ENCODE measurements around the gene ALAD.
"Not testable (repeated sequence)": the region's sequence is repeated elsewhere in the genome, so short reads cannot be mapped to it uniquely, and the experiment has no call there.

ALAD gene

GRCh38 chr9:113401027-113401792 lies at the start of gene ALAD:
ALAD (minus strand) TSS chr9:113401284; CDS start chr9:113393559, 7,725 bp downstream.
- peak; percentile 75 for DNase-seq (ENCODE audit: low read depth)

GRCh38 chr9:113449376-113449775 lies 48.3 kb upstream of the ALAD start:
- DNase-seq (ENCODE audit: low read depth) = no peak

- no peak for DNase-seq (ENCODE audit: low read depth)
These were observed 45.2 kb upstream of the ALAD start for GRCh38 chr9:113446323-113446740.

DNA sequence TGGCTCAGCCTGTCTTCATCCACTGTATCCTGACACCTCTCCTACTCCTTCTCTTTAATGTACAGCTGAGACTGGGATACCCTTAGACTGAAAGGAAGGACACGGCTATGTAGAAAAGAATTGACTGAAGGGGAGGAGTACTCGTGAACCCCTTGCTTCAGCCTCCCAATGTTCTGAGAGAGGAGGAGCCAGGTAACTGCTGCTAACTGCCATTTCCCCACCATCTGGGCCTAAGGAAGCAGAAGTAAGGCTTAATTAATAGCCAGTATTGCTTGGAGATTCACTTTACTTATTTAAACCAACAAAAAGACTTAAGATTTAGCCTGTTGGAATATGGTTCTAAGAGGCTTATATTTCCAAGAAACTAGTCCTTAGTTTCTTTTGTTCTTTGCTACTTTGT lies 43.7 kb upstream of the ALAD start:
- DNase-seq (ENCODE audit: low read depth) = no peak

- DNase-seq (ENCODE audit: low read depth) = not testable (repeated sequence)
These were observed 36.6 kb upstream of the ALAD start for GRCh38 chr9:113437716-113438115.

GRCh38 chr9:113436728-113437515 lies 35.8 kb upstream of the ALAD start:
- DNase-seq (ENCODE audit: low read depth) = no peak

DNA sequence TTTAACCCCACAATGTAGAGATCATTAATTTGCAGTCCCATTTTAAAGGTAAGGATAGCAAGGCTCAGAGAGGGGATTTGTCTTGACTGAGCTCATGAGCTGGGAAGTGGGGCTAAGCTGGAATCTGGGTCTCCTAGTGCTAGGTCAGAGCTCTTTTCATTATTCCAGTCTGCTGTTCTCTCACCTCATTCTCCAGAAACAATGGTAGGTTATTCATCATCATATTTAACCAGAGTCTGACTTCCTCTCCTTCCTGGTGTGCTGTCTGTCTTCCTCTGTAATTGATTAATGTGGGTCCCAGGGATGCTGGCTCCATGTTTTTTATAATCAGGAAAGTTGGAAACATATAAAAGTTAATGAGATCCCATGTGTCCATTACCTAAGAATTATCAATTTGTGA lies 30.1 kb upstream of the ALAD start:
- DNase-seq (ENCODE audit: low read depth) = no peak

- no peak for DNase-seq (ENCODE audit: low read depth)
These were observed 27.1 kb upstream of the ALAD start for GRCh38 chr9:113428062-113428615.

DNA sequence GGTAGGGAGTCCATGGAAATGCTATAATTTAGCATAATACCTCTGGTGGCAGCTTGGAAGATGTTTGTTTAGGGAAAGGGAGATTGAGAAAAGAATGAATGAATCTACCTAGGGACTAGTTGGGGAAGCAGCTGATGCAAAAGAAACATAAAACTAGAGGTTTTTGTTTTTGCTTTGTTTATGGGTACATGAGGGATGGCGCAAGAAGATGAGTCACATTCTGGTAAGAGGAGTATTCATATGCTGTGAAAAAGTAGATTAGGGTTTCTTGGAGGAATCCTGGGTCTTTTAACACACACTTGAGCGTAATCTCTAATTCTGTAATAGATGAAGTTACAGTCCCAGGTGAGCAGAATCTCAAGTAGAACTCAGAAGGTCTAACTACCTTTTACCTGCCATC lies 26.5 kb upstream of the ALAD start:
- DNase-seq (ENCODE audit: low read depth) = no peak

DNA sequence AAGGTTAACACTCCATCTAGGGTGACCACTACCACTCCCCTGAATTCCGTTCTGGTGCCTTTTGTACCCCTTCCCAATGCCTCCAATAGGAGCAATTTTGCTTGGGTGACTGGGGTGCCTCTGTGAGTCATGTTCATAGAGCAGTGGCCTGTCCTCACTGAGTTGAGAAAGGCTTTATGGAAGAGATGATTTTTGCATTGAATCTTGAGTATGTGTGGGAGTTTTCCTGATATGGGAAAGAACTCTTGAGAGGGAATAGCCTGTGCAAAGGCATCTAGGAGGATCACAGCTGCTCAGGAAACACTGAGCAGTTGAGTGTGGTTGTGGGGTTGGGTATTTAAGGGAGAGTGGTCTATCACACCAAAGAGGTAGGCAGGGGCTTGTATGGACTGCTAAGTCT lies 25.6 kb upstream of the ALAD start:
- DNase-seq (ENCODE audit: low read depth) = no peak

- no peak for DNase-seq (ENCODE audit: low read depth)
These were observed 24.0 kb upstream of the ALAD start for GRCh38 chr9:113425072-113425471.

DNA sequence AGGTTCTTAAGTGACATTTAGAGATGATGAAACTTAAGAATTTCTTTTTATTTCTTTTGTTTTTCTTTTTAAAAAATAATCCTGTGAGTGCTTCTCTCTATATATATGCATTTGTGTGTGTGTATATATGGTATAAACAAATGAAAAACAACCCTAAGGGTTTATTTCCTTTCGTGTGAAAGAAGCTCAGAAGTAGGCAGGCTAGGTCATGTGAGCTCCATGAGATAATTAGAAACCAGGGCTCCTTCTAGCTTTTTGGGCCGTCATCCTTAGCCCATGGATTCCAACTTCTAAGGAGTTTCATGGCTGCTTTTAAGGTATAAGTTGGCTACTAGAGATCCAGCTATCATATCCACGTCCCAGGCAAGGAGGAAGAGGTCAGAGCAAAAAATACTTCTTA lies 20.6 kb upstream of the ALAD start:
- DNase-seq (ENCODE audit: low read depth) = no peak

DNA sequence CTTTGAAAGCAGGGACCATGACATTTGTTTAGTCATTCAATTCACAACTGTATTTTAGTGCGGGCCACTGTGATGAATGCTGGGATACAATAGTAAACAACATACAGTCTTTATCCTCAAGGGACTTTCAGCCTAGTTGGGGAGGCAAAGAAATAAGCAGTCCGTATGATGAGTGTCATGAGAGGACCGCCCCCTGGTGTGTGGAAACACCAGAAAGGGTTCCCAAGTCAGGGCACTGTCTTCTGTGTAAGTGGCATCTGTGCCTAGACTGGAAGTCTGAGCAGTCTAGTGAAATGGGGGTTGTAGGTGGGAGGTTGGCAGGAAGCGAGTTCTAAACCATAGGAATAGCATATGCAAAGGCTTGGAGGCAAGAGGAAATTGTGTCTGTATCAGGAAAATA lies 16.3 kb upstream of the ALAD start:
- no peak for DNase-seq (ENCODE audit: low read depth)

GRCh38 chr9:113416149-113416721 lies 15.2 kb upstream of the ALAD start:
- no peak for DNase-seq (ENCODE audit: low read depth)

DNA sequence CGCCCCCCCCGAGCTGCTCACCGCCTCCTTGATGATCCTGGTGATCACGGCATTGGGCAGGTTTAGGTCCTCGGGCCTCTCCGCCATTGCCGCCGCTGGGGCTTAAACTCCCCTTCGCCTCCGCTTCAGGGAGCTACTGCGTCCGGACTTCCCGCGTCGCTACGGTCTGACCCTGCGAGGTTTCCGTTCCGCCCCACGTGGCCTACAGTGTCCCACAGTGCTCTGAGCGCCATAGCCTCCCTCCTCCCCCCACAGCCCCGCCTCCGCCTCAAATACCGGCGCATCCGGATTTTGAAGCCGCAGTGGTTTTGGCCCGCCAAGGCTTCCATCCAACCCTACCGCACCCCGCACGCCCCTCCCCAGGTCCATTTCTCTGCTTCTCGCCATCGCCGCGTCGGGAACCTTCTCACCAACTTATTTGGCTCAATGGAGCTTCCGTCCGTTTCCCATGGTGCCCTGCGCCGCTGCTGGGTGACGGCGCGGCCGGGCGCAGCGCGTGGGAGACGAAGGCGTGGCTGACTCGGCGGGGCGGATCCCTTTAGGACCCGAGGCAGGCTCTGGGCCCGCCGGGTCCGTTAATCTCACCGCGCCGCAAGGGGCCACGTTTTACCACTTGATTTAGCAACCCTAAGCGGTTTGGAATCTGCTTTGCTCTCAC lies 9.3 kb upstream of the ALAD start, which contains the start of the genes C9orf43 and POLE3:
TSS of gene C9orf43 (plus strand) at position 541 of the 658 bp plus-strand sequence. CDS start 2,747 bp downstream, outside the sequence.
TSS of gene POLE3 (minus strand) at position 469 of the 658 bp plus-strand sequence. CDS start at position 87, 382 bp downstream.
- peak; percentile 91 for DNase-seq (ENCODE audit: low read depth)

GRCh38 chr9:113409883-113410206 lies 8.8 kb upstream of the ALAD start:
- DNase-seq (ENCODE audit: low read depth) = no peak

DNA sequence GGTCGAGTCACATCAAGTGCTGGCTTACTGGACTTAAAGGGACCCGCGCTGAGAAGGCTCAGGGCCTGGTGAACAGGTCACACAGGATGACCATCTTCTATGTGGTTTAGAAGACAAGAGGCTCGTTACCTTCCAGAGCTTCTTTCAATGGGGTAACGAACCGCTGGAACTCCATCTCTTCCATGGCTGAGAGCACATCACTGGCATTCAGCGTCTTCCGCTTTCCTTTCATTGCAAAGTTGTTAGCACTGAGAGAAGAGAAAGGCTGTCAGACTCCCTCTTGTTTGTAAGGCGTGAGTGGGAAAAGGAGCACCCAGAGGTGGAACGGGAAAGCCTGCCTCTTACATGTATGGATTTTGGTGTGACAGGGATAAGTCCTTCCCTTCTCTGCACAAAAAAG lies 8.4 kb upstream of the ALAD start:
- no peak for DNase-seq (ENCODE audit: low read depth)

- DNase-seq (ENCODE audit: low read depth) = not testable (repeated sequence)
These were observed 5.9 kb upstream of the ALAD start for GRCh38 chr9:113406873-113407511.

DNA sequence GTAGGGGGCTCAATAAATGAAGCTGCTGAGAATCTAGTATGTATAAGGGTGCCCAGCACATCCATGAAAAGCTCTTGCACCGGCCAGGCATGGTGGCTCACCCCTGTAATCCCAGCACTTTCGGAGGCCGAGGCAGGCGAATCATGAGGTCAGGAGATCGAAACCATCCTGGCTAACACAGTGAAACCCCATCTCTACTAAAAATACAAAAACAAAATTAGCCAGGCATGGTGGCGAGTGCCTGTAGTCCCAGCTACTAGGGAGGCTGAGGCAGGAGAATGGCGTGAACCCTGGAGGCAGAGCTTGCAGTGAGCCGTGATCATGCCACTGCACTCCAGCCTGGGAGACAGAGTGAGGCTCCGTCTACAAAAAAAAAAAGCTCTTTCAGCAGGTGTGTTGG lies 5.3 kb upstream of the ALAD start:
- not testable (repeated sequence) for DNase-seq (ENCODE audit: low read depth)

- no peak for DNase-seq (ENCODE audit: low read depth)
These were observed 2.6 kb upstream of the ALAD start for GRCh38 chr9:113403646-113404045.

DNA sequence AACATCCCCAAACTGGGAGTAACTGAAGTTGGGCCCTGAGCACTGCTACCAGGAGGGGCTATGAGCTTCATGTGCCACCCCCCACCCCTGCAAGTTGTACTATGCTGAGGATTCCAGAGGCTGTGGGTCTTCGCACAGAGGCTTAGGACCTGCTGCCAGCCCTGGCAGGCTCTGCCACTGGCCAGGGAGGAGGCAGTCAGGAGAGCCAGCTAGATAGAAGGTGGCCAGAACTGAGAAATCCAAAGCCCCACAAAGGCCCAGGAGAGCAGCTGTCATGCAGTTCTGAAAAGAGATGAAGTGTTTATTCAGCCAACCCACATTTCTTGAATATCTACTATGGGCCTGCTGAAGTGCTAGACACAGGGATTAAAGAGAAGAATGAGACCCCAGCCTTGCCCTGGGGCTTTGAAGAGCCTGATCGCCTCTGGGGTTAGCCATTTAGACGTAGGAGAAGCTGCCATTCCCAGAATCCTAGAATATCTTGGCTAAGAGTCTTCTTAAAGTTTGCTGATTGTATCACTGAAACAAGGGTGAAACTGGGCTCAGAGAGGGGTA lies 1.4 kb downstream of the ALAD start:
- DNase-seq (ENCODE audit: low read depth) = no peak

Data from HS-27A (cell line).